WERI-Rb-1 (cell line): ENCODE measurements around the gene VCPKMT.
"Not testable (repeated sequence)": the region's sequence is repeated elsewhere in the genome, so short reads cannot be mapped to it uniquely, and the experiment has no call there.

Source experiments
- DNase-seq: peaks from one replicate; pipeline ENCODE4 v3.0.0-alpha.2; 2020
- H3K27ac ChIP-seq: fragments of 250-450 bp; sonication (Bioruptor Pico); 2 replicates; pipeline ENCODE4 v1.5.1; 2020; ENCODE audit warnings: mild to moderate bottlenecking, moderate library complexity
- H3K27me3 ChIP-seq: fragments of 250-450 bp; sonication (Bioruptor Pico); 2 replicates; pipeline ENCODE4 v1.5.1; 2021; ENCODE audit warnings: mild to moderate bottlenecking, low read depth, moderate library complexity; ENCODE audit not compliant: insufficient read depth, severe bottlenecking
- H3K36me3 ChIP-seq: fragments of 250-450 bp; sonication (Bioruptor Pico); 2 replicates; pipeline ENCODE4 v1.5.1; 2020; ENCODE audit warnings: mild to moderate bottlenecking, moderate library complexity
- H3K4me3 ChIP-seq: 2 replicates; pipeline ENCODE4 v1.5.1; 2011; ENCODE audit warnings: low read depth, mild to moderate bottlenecking, control low read depth, low read length
- H3K9me3 ChIP-seq: fragments of 250-450 bp; sonication (Bioruptor Pico); 2 replicates; pipeline ENCODE4 v1.5.1; 2021; ENCODE audit warnings: mild to moderate bottlenecking, moderate library complexity; ENCODE audit not compliant: severe bottlenecking
- CTCF ChIP-seq: IDR thresholded peaks from 2 replicates; pipeline ENCODE4 v1.5.1; 2011; ENCODE audit warnings: low read depth, mild to moderate bottlenecking, control low read depth, inconsistent platforms, low read length

Gene VCPKMT

GRCh38 chr14:50082308-50082742 is 34.0 kb downstream of the VCPKMT start:
- TF ChIP-seq CTCF = no peak
- no peaks in the 10 kb centered on the region for H3K27me3 ChIP-seq
- H3K27ac ChIP-seq = peak overlapping the region; percentile 50
- H3K36me3 ChIP-seq = no peaks in the 10 kb centered on the region
- H3K9me3 ChIP-seq = no peaks in the 10 kb centered on the region
- no peak overlapping the region for H3K4me3 ChIP-seq
- no peak for DNase-seq

GRCh38 chr14:50079103-50079502 is 37.3 kb downstream of the VCPKMT start:
- not testable (repeated sequence) for DNase-seq

GRCh38 chr14:50073663-50074062 is 42.7 kb downstream of the VCPKMT start:
- not testable (repeated sequence) for H3K9me3 ChIP-seq, H3K4me3 ChIP-seq, H3K36me3 ChIP-seq, H3K27ac ChIP-seq, H3K27me3 ChIP-seq, DNase-seq

More at GRCh38 chr14:50079103-50079502, 37.3 kb downstream of the VCPKMT start:
- H3K4me3 ChIP-seq, H3K27me3 ChIP-seq, H3K9me3 ChIP-seq, H3K36me3 ChIP-seq, H3K27ac ChIP-seq: not testable (repeated sequence)

- Histone ChIP-seq H3K4me3 (no peak overlapping the region), H3K27me3 (no peaks in the 10 kb centered on the region), H3K27ac (no peak overlapping the region), H3K9me3 (no peaks in the 10 kb centered on the region), H3K36me3 (no peaks in the 10 kb centered on the region)
- no peak for DNase-seq
- TF ChIP-seq CTCF = no peak
Observed at GRCh38 chr14:50072395-50072794, 44.0 kb downstream of the VCPKMT start.

- no peak overlapping the region for H3K4me3 ChIP-seq
- no peaks in the 10 kb centered on the region for H3K9me3 ChIP-seq
- H3K27me3 ChIP-seq = no peaks in the 10 kb centered on the region
- TF ChIP-seq CTCF = no peak
- no peaks in the 10 kb centered on the region for H3K36me3 ChIP-seq
- no peak for DNase-seq
- no peak overlapping the region for H3K27ac ChIP-seq
Observed at GRCh38 chr14:50070840-50071548, 45.4 kb downstream of the VCPKMT start.

- Histone ChIP-seq H3K27ac (no peak overlapping the region), H3K36me3 (no peaks in the 10 kb centered on the region), H3K27me3 (no peaks in the 10 kb centered on the region), H3K9me3 (no peaks in the 10 kb centered on the region), H3K4me3 (no peak overlapping the region)
- TF ChIP-seq CTCF = no peak
- no peak for DNase-seq
Observed at GRCh38 chr14:50070230-50070629, 46.1 kb downstream of the VCPKMT start.

GRCh38 chr14:50069325-50069724 is 47.0 kb downstream of the VCPKMT start:
- Histone ChIP-seq H3K27me3 (no peaks in the 10 kb centered on the region), H3K9me3 (no peaks in the 10 kb centered on the region), H3K27ac (no peak overlapping the region), H3K36me3 (no peaks in the 10 kb centered on the region), H3K4me3 (no peak overlapping the region)
- no peak for DNase-seq
- TF ChIP-seq CTCF = no peak
